Body of pancreas (tissue), 4 donors: Measurements from ENCODE around the gene MMP24. TPM values are rescaled to one million over a fixed set of nuclear protein-coding genes. Genes with fewer than 3 reads are reported as not detected.

ENCODE experiments used
- ATAC-seq: fragments of 150-250 bp; one replicate; pipeline ENCODE4 v1.9.1; 2016
- DNase-seq, 4 donors: peaks; one replicate each; pipeline ENCODE4 v3.0.0-alpha.2; 2019
- H3K27ac ChIP-seq, 4 donors: fragments of 200-600 bp; sonication (generic); 1 replicate in 3 of 4; 2 replicates in 1 of 4; pipeline versions ENCODE4 v1.5.1 to v1.6.1; 2016 to 2019; ENCODE audit warnings: mild to moderate bottlenecking in 1 of 4, mixed read lengths in 1 of 4, moderate library complexity in 1 of 4
- H3K27me3 ChIP-seq, 2 donors: fragments of 200-600 bp; sonication (generic); one replicate each; pipeline ENCODE4 v1.6.0; 2016; ENCODE audit warnings: mild to moderate bottlenecking in 1 of 2
- H3K36me3 ChIP-seq, 2 donors: fragments of 200-600 bp; sonication (generic); replicated peaks in 1 of 2; 2 replicates each; pipeline ENCODE4 v1.5.1; 2016; ENCODE audit warnings: low read depth in 2 of 2; ENCODE audit not compliant: insufficient read depth in 1 of 2
- H3K4me1 ChIP-seq: fragments of 200-600 bp; sonication (generic); one replicate; pipeline ENCODE4 v1.6.0; 2016
- H3K4me3 ChIP-seq, 2 donors: fragments of 200-600 bp; sonication (generic); 1 replicate in 1 of 2; 2 replicates in 1 of 2; pipeline ENCODE4 v1.5.1; 2016 to 2019
- H3K9me3 ChIP-seq, 3 donors: fragments of 200-600 bp; sonication (generic); 1 replicate in 2 of 3; 2 replicates in 1 of 3; pipeline ENCODE4 v1.5.1; 2016
- CTCF ChIP-seq, 7 experiments: fragments of 450-650 bp in 4 of 7; fragments of 200-600 bp in 3 of 7; sonication (generic) in 3 of 7; IDR thresholded peaks; one replicate each; pipeline ENCODE4 v1.5.1; 2016 to 2019; ENCODE audit warnings: antibody characterized with exemption in 7 of 7
- POLR2A ChIP-seq, 3 donors: fragments of 450-650 bp; IDR thresholded peaks; one replicate each; pipeline ENCODE4 v1.6.1; 2016; ENCODE audit warnings: antibody characterized with exemption in 3 of 3, mild to moderate bottlenecking in 2 of 3
- WGBS, 2 donors: methylation state at CpG; one replicate each; pipeline ENCODE4 v1.1.5; 2017; 5-methylcytosine and 5-hydroxymethylcytosine counted together
- intact Hi-C: fragments of 100-400 bp; cut with DNase I; formaldehyde crosslinking; loops from one replicate; pipeline ENCODE4 v1.15.1; 2023
- total RNA-seq, 2 donors: library from RNA; depleted of rRNA; stranded (reverse); fragments of >200 nt; gene quantifications; one replicate each; pipeline ENCODE4 v1.1.0, GENCODE V29; 2016

The MMP24 gene
- total RNA-seq, 2 donors from 2014 or later, result 3.0 to 9.3 TPM

- Histone ChIP-seq H3K9me3 (no peaks in the 10 kb centered on the region), H3K4me1 (peaks cover 14% of the 10 kb centered on the region), H3K27ac (peak overlapping the region; percentile 27 to 71 (median 60)), H3K36me3 (no peaks in the 10 kb centered on the region), H3K27me3 (no peaks in the 10 kb centered on the region), H3K4me3 (no peak overlapping the region)
- TF ChIP-seq POLR2A (IDR thresholded peaks at IDR 0.05) (no peak), CTCF (IDR thresholded peaks at IDR 0.05) (peak; percentile 69 to 95 (median 91))
- DNase-seq, result peak; percentile 87
- 16 to 20% methylated on average over 8 of the region's 8 CpGs for WGBS, 2 donors
- intact Hi-C loops, result no loop called here
- peak; percentile 96 for ATAC-seq
Measured at GRCh38 chr20:35207950-35208611, 18.4 kb upstream of the MMP24 start.

- Histone ChIP-seq H3K9me3 (no peaks in the 10 kb centered on the region), H3K36me3 (no peaks in the 10 kb centered on the region), H3K27ac (no peak overlapping the region), H3K4me3 (no peak overlapping the region), H3K4me1 (no peaks in the 10 kb centered on the region), H3K27me3 (no peaks in the 10 kb centered on the region)
- no peak for TF ChIP-seq CTCF (IDR thresholded peaks at IDR 0.05)
- no peak for TF ChIP-seq POLR2A (IDR thresholded peaks at IDR 0.05)
- ATAC-seq (no peak), DNase-seq (no peak)
- 87 to 91% methylated on average over 12 of the region's 12 CpGs for WGBS, 2 donors
- intact Hi-C loops, result no loop called here
Measured at GRCh38 chr20:35215066-35215956, 11.2 kb upstream of the MMP24 start.

- TF ChIP-seq POLR2A (IDR thresholded peaks at IDR 0.05), result no peak
- no peak for TF ChIP-seq CTCF (IDR thresholded peaks at IDR 0.05)
- intact Hi-C loops, result no loop called here
- no peaks in the 10 kb centered on the region for H3K27me3 ChIP-seq
- no peaks in the 10 kb centered on the region for H3K4me1 ChIP-seq
- no peak for ATAC-seq
- DNase-seq, result no peak
- WGBS, 2 donors, result 87 to 88% methylated on average over 5 of the region's 5 CpGs
- no peak overlapping the region for H3K4me3 ChIP-seq
- no peaks in the 10 kb centered on the region for H3K9me3 ChIP-seq
- H3K36me3 ChIP-seq, result no peaks in the 10 kb centered on the region
- H3K27ac ChIP-seq, result no peak overlapping the region
Measured at GRCh38 chr20:35216541-35216940, 9.9 kb upstream of the MMP24 start.

- Histone ChIP-seq H3K9me3 (no peaks in the 10 kb centered on the region), H3K4me3 (no peak overlapping the region), H3K27me3 (no peaks in the 10 kb centered on the region), H3K27ac (no peak overlapping the region), H3K4me1 (peaks cover 10% of the 10 kb centered on the region), H3K36me3 (no peaks in the 10 kb centered on the region)
- no peak for TF ChIP-seq POLR2A (IDR thresholded peaks at IDR 0.05)
- no peak for TF ChIP-seq CTCF (IDR thresholded peaks at IDR 0.05)
- DNase-seq, result no peak
- intact Hi-C loops, result no loop called here
- ATAC-seq, result no peak
- 92% methylated on average over 5 of the region's 5 CpGs for whole genome bisulfite sequencing, 2 donors
Measured at GRCh38 chr20:35223941-35224340, 2.5 kb upstream of the MMP24 start.
